ENCODE results near the gene SCGB1C1. TPM values are rescaled to one million over a fixed set of nuclear protein-coding genes. Genes with fewer than 3 reads are reported as not detected.

SCGB1C1 gene
- total and polyA plus RNA-seq, 4 donors = not detected

DNA sequence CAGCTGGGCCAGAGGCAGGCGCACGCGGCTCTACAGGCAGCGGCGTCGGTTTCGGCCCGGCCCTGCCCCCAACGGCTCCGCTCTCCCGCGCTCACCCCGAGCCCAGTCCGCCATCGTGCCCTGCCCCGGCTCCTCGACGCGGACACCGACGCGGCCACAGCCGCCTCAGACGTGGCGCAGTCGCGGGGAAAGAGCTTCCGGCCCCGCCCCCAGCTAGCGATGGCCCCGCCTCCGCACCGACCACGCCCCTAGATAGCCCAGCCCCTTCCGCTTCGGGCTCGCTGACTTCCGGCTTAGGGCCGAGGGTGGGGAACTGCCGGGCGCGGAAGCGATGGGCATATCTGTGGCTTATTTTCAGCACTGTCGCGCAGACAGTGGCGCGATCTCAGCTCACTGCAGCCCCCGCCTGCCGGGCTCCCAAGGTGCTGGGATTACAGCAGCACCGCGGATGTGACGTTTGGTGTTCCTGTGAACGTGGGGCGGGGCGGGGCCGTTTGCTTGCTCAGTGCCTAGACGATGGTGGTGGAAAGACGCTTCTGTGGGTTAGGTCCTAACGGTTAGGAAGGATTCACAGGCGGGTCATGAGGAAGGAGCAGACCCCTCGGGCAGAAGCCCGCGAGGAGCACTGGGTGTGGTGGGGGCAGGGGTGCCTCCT lies 14.5 kb downstream of the SCGB1C1 start, which contains the start of the genes BET1L and RIC8A:
BET1L (minus strand) TSS at position 192 of the 655 bp plus-strand sequence; CDS start at position 114, 78 bp downstream.
RIC8A (plus strand) TSS at position 501 of the 655 bp plus-strand sequence. CDS start 1,147 bp downstream, outside the sequence.
- TF ChIP-seq, protein P1, sequence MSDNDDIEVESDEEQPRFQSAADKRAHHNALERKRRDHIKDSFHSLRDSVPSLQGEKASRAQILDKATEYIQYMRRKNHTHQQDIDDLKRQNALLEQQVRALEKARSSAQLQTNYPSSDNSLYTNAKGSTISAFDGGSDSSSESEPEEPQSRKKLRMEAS (IDR thresholded peaks at IDR 0.05) = no peak
- no peak for TF ChIP-seq NR2F2 (IDR thresholded peaks at IDR 0.05)
- TF ChIP-seq, protein P2, sequence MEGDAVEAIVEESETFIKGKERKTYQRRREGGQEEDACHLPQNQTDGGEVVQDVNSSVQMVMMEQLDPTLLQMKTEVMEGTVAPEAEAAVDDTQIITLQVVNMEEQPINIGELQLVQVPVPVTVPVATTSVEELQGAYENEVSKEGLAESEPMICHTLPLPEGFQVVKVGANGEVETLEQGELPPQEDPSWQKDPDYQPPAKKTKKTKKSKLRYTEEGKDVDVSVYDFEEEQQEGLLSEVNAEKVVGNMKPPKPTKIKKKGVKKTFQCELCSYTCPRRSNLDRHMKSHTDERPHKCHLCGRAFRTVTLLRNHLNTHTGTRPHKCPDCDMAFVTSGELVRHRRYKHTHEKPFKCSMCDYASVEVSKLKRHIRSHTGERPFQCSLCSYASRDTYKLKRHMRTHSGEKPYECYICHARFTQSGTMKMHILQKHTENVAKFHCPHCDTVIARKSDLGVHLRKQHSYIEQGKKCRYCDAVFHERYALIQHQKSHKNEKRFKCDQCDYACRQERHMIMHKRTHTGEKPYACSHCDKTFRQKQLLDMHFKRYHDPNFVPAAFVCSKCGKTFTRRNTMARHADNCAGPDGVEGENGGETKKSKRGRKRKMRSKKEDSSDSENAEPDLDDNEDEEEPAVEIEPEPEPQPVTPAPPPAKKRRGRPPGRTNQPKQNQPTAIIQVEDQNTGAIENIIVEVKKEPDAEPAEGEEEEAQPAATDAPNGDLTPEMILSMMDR (IDR thresholded peaks at IDR 0.05; ENCODE audit: low read depth, low read length, missing input control) = no peak
- TF ChIP-seq RXRA (IDR thresholded peaks at IDR 0.05) = no peak
- no peak for TF ChIP-seq FOXA2 (IDR thresholded peaks at IDR 0.05)
- TF ChIP-seq JUND (IDR thresholded peaks at IDR 0.05) = no peak
- peak in 1 of 2 donors; percentile 65 for TF ChIP-seq EGR1 (IDR thresholded peaks at IDR 0.05; ENCODE audit: low read depth in 2 of 2)
- TF ChIP-seq TAF1 (conservative IDR thresholded peaks at IDR 0.05) = peak; percentile 22
- peak; percentile 87 to 96 for TF ChIP-seq GABPA (IDR thresholded peaks at IDR 0.05 in 1 of 2, conservative IDR thresholded peaks at IDR 0.05 in 1 of 2)
- TF ChIP-seq FOXA1 (IDR thresholded peaks at IDR 0.05) = no peak
- peak; percentile 78 for TF ChIP-seq SP1 (IDR thresholded peaks at IDR 0.05)
- TF ChIP-seq, protein P3, sequence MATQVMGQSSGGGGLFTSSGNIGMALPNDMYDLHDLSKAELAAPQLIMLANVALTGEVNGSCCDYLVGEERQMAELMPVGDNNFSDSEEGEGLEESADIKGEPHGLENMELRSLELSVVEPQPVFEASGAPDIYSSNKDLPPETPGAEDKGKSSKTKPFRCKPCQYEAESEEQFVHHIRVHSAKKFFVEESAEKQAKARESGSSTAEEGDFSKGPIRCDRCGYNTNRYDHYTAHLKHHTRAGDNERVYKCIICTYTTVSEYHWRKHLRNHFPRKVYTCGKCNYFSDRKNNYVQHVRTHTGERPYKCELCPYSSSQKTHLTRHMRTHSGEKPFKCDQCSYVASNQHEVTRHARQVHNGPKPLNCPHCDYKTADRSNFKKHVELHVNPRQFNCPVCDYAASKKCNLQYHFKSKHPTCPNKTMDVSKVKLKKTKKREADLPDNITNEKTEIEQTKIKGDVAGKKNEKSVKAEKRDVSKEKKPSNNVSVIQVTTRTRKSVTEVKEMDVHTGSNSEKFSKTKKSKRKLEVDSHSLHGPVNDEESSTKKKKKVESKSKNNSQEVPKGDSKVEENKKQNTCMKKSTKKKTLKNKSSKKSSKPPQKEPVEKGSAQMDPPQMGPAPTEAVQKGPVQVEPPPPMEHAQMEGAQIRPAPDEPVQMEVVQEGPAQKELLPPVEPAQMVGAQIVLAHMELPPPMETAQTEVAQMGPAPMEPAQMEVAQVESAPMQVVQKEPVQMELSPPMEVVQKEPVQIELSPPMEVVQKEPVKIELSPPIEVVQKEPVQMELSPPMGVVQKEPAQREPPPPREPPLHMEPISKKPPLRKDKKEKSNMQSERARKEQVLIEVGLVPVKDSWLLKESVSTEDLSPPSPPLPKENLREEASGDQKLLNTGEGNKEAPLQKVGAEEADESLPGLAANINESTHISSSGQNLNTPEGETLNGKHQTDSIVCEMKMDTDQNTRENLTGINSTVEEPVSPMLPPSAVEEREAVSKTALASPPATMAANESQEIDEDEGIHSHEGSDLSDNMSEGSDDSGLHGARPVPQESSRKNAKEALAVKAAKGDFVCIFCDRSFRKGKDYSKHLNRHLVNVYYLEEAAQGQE (IDR thresholded peaks at IDR 0.05) = peak; percentile 68
- TF ChIP-seq, protein P4, sequence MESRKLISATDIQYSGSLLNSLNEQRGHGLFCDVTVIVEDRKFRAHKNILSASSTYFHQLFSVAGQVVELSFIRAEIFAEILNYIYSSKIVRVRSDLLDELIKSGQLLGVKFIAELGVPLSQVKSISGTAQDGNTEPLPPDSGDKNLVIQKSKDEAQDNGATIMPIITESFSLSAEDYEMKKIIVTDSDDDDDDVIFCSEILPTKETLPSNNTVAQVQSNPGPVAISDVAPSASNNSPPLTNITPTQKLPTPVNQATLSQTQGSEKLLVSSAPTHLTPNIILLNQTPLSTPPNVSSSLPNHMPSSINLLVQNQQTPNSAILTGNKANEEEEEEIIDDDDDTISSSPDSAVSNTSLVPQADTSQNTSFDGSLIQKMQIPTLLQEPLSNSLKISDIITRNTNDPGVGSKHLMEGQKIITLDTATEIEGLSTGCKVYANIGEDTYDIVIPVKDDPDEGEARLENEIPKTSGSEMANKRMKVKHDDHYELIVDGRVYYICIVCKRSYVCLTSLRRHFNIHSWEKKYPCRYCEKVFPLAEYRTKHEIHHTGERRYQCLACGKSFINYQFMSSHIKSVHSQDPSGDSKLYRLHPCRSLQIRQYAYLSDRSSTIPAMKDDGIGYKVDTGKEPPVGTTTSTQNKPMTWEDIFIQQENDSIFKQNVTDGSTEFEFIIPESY (IDR thresholded peaks at IDR 0.05) = no peak
- TF ChIP-seq, protein P5, sequence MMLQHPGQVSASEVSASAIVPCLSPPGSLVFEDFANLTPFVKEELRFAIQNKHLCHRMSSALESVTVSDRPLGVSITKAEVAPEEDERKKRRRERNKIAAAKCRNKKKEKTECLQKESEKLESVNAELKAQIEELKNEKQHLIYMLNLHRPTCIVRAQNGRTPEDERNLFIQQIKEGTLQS (IDR thresholded peaks at IDR 0.05) = no peak
- peak; percentile 56 for TF ChIP-seq YY1 (IDR thresholded peaks at IDR 0.05)
- TF ChIP-seq HNF4A (conservative IDR thresholded peaks at IDR 0.05) = no peak
- TF ChIP-seq HNF4G (IDR thresholded peaks at IDR 0.05) = no peak
- no peak for TF ChIP-seq RAD21 (IDR thresholded peaks at IDR 0.05)
- Histone ChIP-seq H3K36me3 (ENCODE audit: control insufficient read depth in 4 of 4, insufficient read depth in 3 of 4, low read depth in 1 of 4, low read length in 3 of 4) (peaks cover 5 to 47% (median 25%) of the 10 kb centered on the region in 4 donors), H3K4me1 (ENCODE audit: control insufficient read depth in 4 of 4, insufficient read depth in 4 of 4, low read length in 3 of 4) (peaks cover 8 to 41% (median 28%) of the 10 kb centered on the region in 4 donors), H3K4me3 (ENCODE audit: low read depth in 1 of 3, low read length in 3 of 3) (peak within 1 kb of the TSS; percentile 84 to 93 (median 88)), H3K9me3 (ENCODE audit: control insufficient read depth in 4 of 4, low read length in 3 of 4) (no peaks in the 10 kb centered on the region), H3K9ac (ENCODE audit: low read depth in 1 of 2, low read length in 2 of 2) (peak within 1 kb of the TSS; percentile 91 to 96), H3K27ac (ENCODE audit: low read depth in 1 of 2, low read length in 2 of 2) (peak within 1 kb of the TSS; percentile 92 to 99), H3K27me3 (ENCODE audit: control insufficient read depth in 4 of 4, insufficient read depth in 4 of 4, low read length in 3 of 4) (no peaks in the 10 kb centered on the region)
- under 1% methylated on average over 63 of the region's 63 CpGs for whole genome bisulfite sequencing
- DNase-seq (ENCODE audit: low spot score) = peak; percentile 98
